ENCODE results near the gene TNNT1. TPM values are rescaled to one million over a fixed set of nuclear protein-coding genes. Genes with fewer than 3 reads are reported as not detected.

TNNT1 gene
- total RNA-seq, 1 experiment from 2014 or later, result 188 TPM

- DNase-seq (ENCODE audit: low read depth, low spot score) (no peak), ATAC-seq (peak; percentile 75)
- Histone ChIP-seq H2AFZ (ENCODE audit: low read depth, low read length, poor library complexity, severe bottlenecking) (no peak within 1 kb of the TSS), H3K4me2 (ENCODE audit: low read length) (peak within 1 kb of the TSS; percentile 68), H3K27me3 (ENCODE audit: insufficient read depth, low read length) (no peaks in the 10 kb centered on the region), H3K9me2 (ENCODE audit: insufficient read depth) (no peaks in the 10 kb centered on the region), H3K4me1 (ENCODE audit: control insufficient read depth in 1 of 2, insufficient read depth in 2 of 2, low read length in 2 of 2) (peaks cover 9 to 35% of the 10 kb centered on the region in 2 experiments; a peak in 3 of 4 replicates), H3K79me2 (ENCODE audit: insufficient read depth, low read length) (no peaks in the 10 kb centered on the region), H3K36me3 (ENCODE audit: control insufficient read depth in 1 of 2, insufficient read depth in 2 of 2, low read length in 2 of 2) (no peaks in the 10 kb centered on the region), H4K20me1 (ENCODE audit: insufficient read depth) (no peaks in the 10 kb centered on the region), H3K4me3 (replicated peaks in 1 of 2; ENCODE audit: low read depth in 1 of 2, low read length in 2 of 2) (peak within 1 kb of the TSS; percentile 22 to 40), H3K27ac (ENCODE audit: low read depth, low read length) (no peak within 1 kb of the TSS), H3K9ac (ENCODE audit: low read length) (no peak within 1 kb of the TSS), H3K9me3 (ENCODE audit: control insufficient read depth in 1 of 2, insufficient read depth in 1 of 2, low read depth in 1 of 2, low read length in 2 of 2) (peaks cover 0 to 5% of the 10 kb centered on the region in 2 experiments; a peak in 1 of 4 replicates)
- no peak for TF ChIP-seq EZH2 (IDR thresholded peaks at IDR 0.05)
- no peak for TF ChIP-seq CTCF (IDR thresholded peaks at IDR 0.05 in 2 of 3, conservative IDR thresholded peaks at IDR 0.05 in 1 of 3; ENCODE audit: borderline replicate concordance in 1 of 3, insufficient read depth in 1 of 3, low read depth in 2 of 3, low read length in 2 of 3)
- no peak for TF ChIP-seq ELF1 (IDR thresholded peaks at IDR 0.05; ENCODE audit: borderline replicate concordance, low read depth)
- TF ChIP-seq ZFX (IDR thresholded peaks at IDR 0.05), result no peak
- TF ChIP-seq EZH2phosphoT487 (IDR thresholded peaks at IDR 0.05; ENCODE audit: borderline replicate concordance), result no peak
- no peak for TF ChIP-seq YY1 (IDR thresholded peaks at IDR 0.05; ENCODE audit: extremely low read depth, insufficient replicate concordance, low read depth, low read length)
- TF ChIP-seq SIN3A (IDR thresholded peaks at IDR 0.05; ENCODE audit: low read depth), result no peak; the same call in 1 of the 2 replicates
- no peak for TF ChIP-seq ATF3 (IDR thresholded peaks at IDR 0.05)
- TF ChIP-seq EGR1 (IDR thresholded peaks at IDR 0.05; ENCODE audit: low read depth), result peak; percentile 97
- TF ChIP-seq MAX (IDR thresholded peaks at IDR 0.05), result peak; percentile 94
- TF ChIP-seq TCF7L2 (IDR thresholded peaks at IDR 0.05; ENCODE audit: borderline replicate concordance, extremely low read depth, insufficient read depth, insufficient read length), result no peak
- TF ChIP-seq ZNF274 (IDR thresholded peaks at IDR 0.05; ENCODE audit: low read depth, low read length), result no peak
- TF ChIP-seq REST (IDR thresholded peaks at IDR 0.05; ENCODE audit: low read depth), result peak; percentile 93; the same call in 1 of the 2 replicates
- no peak for TF ChIP-seq POLR2AphosphoS5 (IDR thresholded peaks at IDR 0.05; ENCODE audit: low read depth, low read length)
- TF ChIP-seq FOSL1 (IDR thresholded peaks at IDR 0.05; ENCODE audit: low read depth), result no peak
- no peak; the same call in 1 of the 2 replicates for TF ChIP-seq SP1 (IDR thresholded peaks at IDR 0.05; ENCODE audit: low read depth)
- TF ChIP-seq SRF (IDR thresholded peaks at IDR 0.05; ENCODE audit: low read depth), result no peak
- ChIA-PET RAD21 (ENCODE audit: low non-redundant PET in 1 of 2, low total read pairs in 2 of 2, uncharacterized antibody in 2 of 2, unreplicated experiment in 2 of 2) (no interaction called here), CTCF (interaction anchor here (1.0 to 1.8 kb wide), 4 partner anchors 14 to 37 kb away, joined by 3 to 7 read pairs (median 4); partner anchors contain the start of gene DNAAF3), POLR2A (interaction anchor here (1.0 to 1.1 kb wide), 2 partner anchors 30 to 37 kb away, joined by 3 read pairs; partner anchors contain the start of gene PTPRH)
- no TSS peak for BruUV-seq (replicated peaks)
- intact Hi-C loops (cut with micrococcal nuclease), result no loop called here
Observed at GRCh38 chr19:55179606-55180484, 30.8 kb upstream of the TNNT1 start, which contains the start of gene SYT5. SYT5 (minus strand) TSS chr19:55180289; CDS start chr19:55179041, 1,248 bp downstream.
